K562 (cell line): ENCODE results near the gene EML6. TPM values are rescaled to one million over a fixed set of nuclear protein-coding genes. Genes with fewer than 3 reads are reported as not detected.
A peak's percentile ranks its signal among the peaks of the same experiment; 100 is the strongest.

Source experiments
- ASH1L ChIP-seq: fragments of 450-650 bp; IDR thresholded peaks from 2 replicates; pipeline ENCODE4 v1.6.1; 2018; ENCODE audit warnings: borderline replicate concordance, mild to moderate bottlenecking, low read depth; ENCODE audit not compliant: partially characterized antibody
- ATF1 ChIP-seq, 2 experiments: fragments of 450-650 bp in 1 of 2; IDR thresholded peaks; 2 replicates each; pipeline ENCODE4 v1.6.1; 2016; ENCODE audit warnings: missing compliant biosample characterization in 1 of 2, missing genetic modification characterization in 1 of 2
- DNMT1 ChIP-seq: fragments of 450-650 bp; IDR thresholded peaks from 2 replicates; pipeline ENCODE4 v1.6.1; 2016; ENCODE audit warnings: antibody characterized with exemption, mild to moderate bottlenecking
- EZH2 ChIP-seq: IDR thresholded peaks from 2 replicates; pipeline ENCODE4 v1.6.1; 2012; ENCODE audit warnings: low read depth, mild to moderate bottlenecking, inconsistent platforms, low read length, borderline replicate concordance
- FUS ChIP-seq: fragments of 200-400 bp; formaldehyde crosslinking; optimal IDR thresholded peaks from 2 replicates; pipeline ENCODE3; 2017; ENCODE audit warnings: low read depth, low read length
- HIVEP1 ChIP-seq: fragments of 250-450 bp; sonication (Bioruptor Pico); IDR thresholded peaks from 2 replicates; pipeline ENCODE4 v1.4.0; 2020; ENCODE audit warnings: mild to moderate bottlenecking
- NEUROD1 ChIP-seq: fragments of 150-350 bp; IDR thresholded peaks from 2 replicates; pipeline ENCODE4 v1.6.1; 2014; ENCODE audit warnings: borderline replicate concordance, low read length, low read depth; ENCODE audit not compliant: partially characterized antibody
- NFRKB ChIP-seq: fragments of 450-650 bp; IDR thresholded peaks from 2 replicates; pipeline ENCODE4 v1.6.1; 2016; ENCODE audit warnings: low read depth
- NR1H2 ChIP-seq: sonication (generic); formaldehyde crosslinking; IDR thresholded peaks from 2 replicates; pipeline ENCODE4 v1.4.0; 2020; ENCODE audit warnings: mild to moderate bottlenecking, missing genetic modification reagents
- NR3C1 ChIP-seq: sonication (generic); formaldehyde crosslinking; IDR thresholded peaks from 2 replicates; pipeline ENCODE4 v1.8.1; 2022; ENCODE audit warnings: missing genetic modification reagents
- NR4A1 ChIP-seq, 2 experiments: fragments of 250-450 bp in 1 of 2; fragments of 450-650 bp in 1 of 2; sonication (Bioruptor Pico) in 1 of 2; IDR thresholded peaks; 2 replicates each; pipeline versions ENCODE4 v1.4.0 to v1.6.1; 2016 to 2020; ENCODE audit warnings: mild to moderate bottlenecking in 2 of 2, missing compliant biosample characterization in 1 of 2, missing genetic modification characterization in 1 of 2, moderate library complexity in 1 of 2
- PML ChIP-seq: IDR thresholded peaks from 2 replicates; pipeline ENCODE4 v1.6.1; 2012; ENCODE audit warnings: low read length, inconsistent platforms
- RBM15 ChIP-seq: fragments of 200-400 bp; formaldehyde crosslinking; IDR thresholded peaks from 2 replicates; pipeline ENCODE4 v1.6.1; 2018; ENCODE audit warnings: mild to moderate bottlenecking, low read length, moderate library complexity; ENCODE audit not compliant: insufficient read depth
- SRF ChIP-seq, 2 experiments: fragments of 250-450, 450-650 bp in 1 of 2; sonication (Bioruptor Pico) in 1 of 2; sonication (generic) in 1 of 2; formaldehyde crosslinking; IDR thresholded peaks; 2 replicates each; pipeline versions ENCODE4 v1.5.0 to v1.5.1; 2020 to 2022; ENCODE audit warnings: mild to moderate bottlenecking in 1 of 2, missing genetic modification reagents in 1 of 2
- TAF1 ChIP-seq: IDR thresholded peaks from 2 replicates; pipeline ENCODE4 v1.6.1; 2011; ENCODE audit warnings: mild to moderate bottlenecking, low read length, moderate library complexity; ENCODE audit not compliant: insufficient read depth, control insufficient read depth, severe bottlenecking; ENCODE audit errors: extremely low read depth
- TCFL5 ChIP-seq: fragments of 250-450 bp; sonication (Bioruptor Pico); conservative IDR thresholded peaks from 2 replicates; pipeline ENCODE4 v1.6.1; 2021; ENCODE audit warnings: mild to moderate bottlenecking, moderate library complexity, matching md5 sums
- XRCC5 ChIP-seq: fragments of 200-400 bp; formaldehyde crosslinking; IDR thresholded peaks from 2 replicates; pipeline ENCODE4 v1.6.1; 2017; ENCODE audit warnings: low read depth, mild to moderate bottlenecking, low read length
- polyA plus RNA-seq, 8 experiments: library from polyadenylated mRNA; depleted of rRNA in 4 of 8; stranded (reverse) in 5 of 8; unstranded in 3 of 8; fragments of >200 nt; fragmentation: Nextera tagmentation in 2 of 8; fragmentation: Illumina TruSeq in 1 of 8; extraction: Ambion mirVana in 2 of 8; extraction: Trizol in 1 of 8; gene quantifications; 2 replicates each; pipeline versions ENCODE4 v1.2.1 to v1.2.3, GENCODE V29; 2011 to 2014; ENCODE audit warnings: inconsistent platforms in 1 of 8, missing spikeins in 1 of 8
- total RNA-seq, 7 experiments: library from RNA; depleted of rRNA in 6 of 7; stranded (reverse); fragments of >200 nt in 6 of 7; fragmentation: Illumina TruSeq in 2 of 7; extraction: Trizol in 2 of 7; gene quantifications; 2 replicates each; pipeline versions ENCODE4 v1.2.1 to v1.2.3, GENCODE V29; 2011 to 2021; ENCODE audit warnings: low replicate concordance in 1 of 7
- TF ChIP-seq, protein P1 (sequence below): IDR thresholded peaks from 2 replicates; pipeline ENCODE4 v1.6.1; 2016; ENCODE audit warnings: missing genetic modification characterization, missing compliant biosample characterization
- TF ChIP-seq, protein P2 (sequence below): fragments of 450-650 bp; IDR thresholded peaks from 2 replicates; pipeline ENCODE4 v1.6.1; 2017; ENCODE audit warnings: antibody characterized with exemption, mild to moderate bottlenecking
- TF ChIP-seq, protein P3 (sequence below): fragments of 250-450 bp; sonication (Bioruptor Pico); IDR thresholded peaks from 2 replicates; pipeline ENCODE4 v1.8.0; 2022; ENCODE audit warnings: moderate library complexity, mild to moderate bottlenecking, inconsistent platforms

The EML6 gene
- total and polyA plus RNA-seq, 9 of the 15 experiments (the other 6 are each of a cell fraction or from before 2014, with no cell fraction given) = 0.07 to 0.56 (median 0.25) TPM

DNA sequence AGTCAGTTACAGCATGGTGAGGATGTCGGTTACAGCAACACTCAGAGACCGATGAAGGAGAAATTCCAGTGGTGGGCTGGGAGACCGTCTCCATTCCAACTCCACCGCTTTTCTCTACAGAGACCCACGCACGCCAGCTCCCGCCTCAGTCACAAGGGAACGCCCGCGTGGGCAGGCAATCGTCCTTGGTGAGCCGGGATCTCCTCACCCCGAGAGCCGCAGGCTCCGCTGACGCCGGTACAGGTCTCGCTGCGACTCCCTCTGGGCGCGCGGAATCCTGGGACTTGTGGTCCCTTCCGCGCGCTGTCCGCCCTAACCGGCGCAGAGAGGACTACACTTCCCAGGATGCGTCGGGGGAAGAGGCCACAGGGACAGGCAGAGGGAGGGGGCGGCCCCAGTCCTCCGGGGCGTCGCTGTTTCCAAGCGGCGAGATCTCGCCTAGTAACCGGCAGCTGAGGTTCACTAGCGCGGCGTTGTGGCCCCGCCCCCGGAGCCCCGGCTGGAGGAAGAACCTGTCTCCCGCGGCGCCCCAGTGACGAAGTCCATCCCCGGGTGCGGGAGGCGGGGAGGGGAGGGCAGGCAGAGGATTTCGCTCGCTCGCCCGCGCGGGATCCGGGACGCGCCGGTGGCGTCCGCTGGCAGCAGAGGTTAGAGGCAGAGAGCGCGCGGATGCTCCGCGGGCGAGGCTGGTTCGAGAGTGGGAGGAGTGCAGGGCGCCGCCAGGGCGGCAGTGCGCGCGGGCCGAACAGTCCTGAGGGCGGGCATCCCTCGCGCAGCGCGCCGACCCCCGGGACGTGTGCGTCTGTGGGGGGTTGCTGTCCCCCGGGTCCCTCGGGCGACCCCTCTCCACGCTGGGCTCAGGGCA, at the start of gene EML6 (continued):
- TF ChIP-seq RBM15 = no peak
- TF ChIP-seq NR3C1 (CRISPR knock-in tag) = no peak
- no peak for TF ChIP-seq ASH1L
- peak; percentile 24; the same call in 1 of the 2 replicates for TF ChIP-seq ATF1 (CRISPR knock-in tag; IDR thresholded peaks at IDR 0.05)
- peak; percentile 92 for TF ChIP-seq ATF1 (tag; IDR thresholded peaks at IDR 0.05)
- no peak for TF ChIP-seq NR4A1 (CRISPR knock-in tag; IDR thresholded peaks at IDR 0.05)
- no peak for TF ChIP-seq NR4A1 (tag; IDR thresholded peaks at IDR 0.05)
- no peak for TF ChIP-seq HIVEP1 (CRISPR knock-in tag)
- TF ChIP-seq NR1H2 (CRISPR knock-in tag) = no peak
- TF ChIP-seq EZH2 = no peak
- TF ChIP-seq TAF1 = peak; percentile 25
- TF ChIP-seq PML = no peak
- TF ChIP-seq NFRKB = no peak
- TF ChIP-seq, protein P1, sequence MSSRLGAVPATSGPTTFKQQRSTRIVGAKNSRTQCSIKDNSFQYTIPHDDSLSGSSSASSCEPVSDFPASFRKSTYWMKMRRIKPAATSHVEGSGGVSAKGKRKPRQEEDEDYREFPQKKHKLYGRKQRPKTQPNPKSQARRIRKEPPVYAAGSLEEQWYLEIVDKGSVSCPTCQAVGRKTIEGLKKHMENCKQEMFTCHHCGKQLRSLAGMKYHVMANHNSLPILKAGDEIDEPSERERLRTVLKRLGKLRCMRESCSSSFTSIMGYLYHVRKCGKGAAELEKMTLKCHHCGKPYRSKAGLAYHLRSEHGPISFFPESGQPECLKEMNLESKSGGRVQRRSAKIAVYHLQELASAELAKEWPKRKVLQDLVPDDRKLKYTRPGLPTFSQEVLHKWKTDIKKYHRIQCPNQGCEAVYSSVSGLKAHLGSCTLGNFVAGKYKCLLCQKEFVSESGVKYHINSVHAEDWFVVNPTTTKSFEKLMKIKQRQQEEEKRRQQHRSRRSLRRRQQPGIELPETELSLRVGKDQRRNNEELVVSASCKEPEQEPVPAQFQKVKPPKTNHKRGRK = no peak
- TF ChIP-seq TCFL5 = no peak
- TF ChIP-seq XRCC5 = 0 out of 2 replicates have a peak, but pooled peaks have one; percentile 41
- peak in 1 of 2 experiments; percentile 15; a peak in 2 of 4 replicates for TF ChIP-seq SRF (CRISPR knock-in tag; IDR thresholded peaks at IDR 0.05)
- TF ChIP-seq, protein P2, sequence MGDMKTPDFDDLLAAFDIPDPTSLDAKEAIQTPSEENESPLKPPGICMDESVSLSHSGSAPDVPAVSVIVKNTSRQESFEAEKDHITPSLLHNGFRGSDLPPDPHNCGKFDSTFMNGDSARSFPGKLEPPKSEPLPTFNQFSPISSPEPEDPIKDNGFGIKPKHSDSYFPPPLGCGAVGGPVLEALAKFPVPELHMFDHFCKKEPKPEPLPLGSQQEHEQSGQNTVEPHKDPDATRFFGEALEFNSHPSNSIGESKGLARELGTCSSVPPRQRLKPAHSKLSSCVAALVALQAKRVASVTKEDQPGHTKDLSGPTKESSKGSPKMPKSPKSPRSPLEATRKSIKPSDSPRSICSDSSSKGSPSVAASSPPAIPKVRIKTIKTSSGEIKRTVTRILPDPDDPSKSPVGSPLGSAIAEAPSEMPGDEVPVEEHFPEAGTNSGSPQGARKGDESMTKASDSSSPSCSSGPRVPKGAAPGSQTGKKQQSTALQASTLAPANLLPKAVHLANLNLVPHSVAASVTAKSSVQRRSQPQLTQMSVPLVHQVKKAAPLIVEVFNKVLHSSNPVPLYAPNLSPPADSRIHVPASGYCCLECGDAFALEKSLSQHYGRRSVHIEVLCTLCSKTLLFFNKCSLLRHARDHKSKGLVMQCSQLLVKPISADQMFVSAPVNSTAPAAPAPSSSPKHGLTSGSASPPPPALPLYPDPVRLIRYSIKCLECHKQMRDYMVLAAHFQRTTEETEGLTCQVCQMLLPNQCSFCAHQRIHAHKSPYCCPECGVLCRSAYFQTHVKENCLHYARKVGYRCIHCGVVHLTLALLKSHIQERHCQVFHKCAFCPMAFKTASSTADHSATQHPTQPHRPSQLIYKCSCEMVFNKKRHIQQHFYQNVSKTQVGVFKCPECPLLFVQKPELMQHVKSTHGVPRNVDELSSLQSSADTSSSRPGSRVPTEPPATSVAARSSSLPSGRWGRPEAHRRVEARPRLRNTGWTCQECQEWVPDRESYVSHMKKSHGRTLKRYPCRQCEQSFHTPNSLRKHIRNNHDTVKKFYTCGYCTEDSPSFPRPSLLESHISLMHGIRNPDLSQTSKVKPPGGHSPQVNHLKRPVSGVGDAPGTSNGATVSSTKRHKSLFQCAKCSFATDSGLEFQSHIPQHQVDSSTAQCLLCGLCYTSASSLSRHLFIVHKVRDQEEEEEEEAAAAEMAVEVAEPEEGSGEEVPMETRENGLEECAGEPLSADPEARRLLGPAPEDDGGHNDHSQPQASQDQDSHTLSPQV = no peak; the same call in 1 of the 2 replicates
- no peak for TF ChIP-seq FUS
- TF ChIP-seq, protein P3, sequence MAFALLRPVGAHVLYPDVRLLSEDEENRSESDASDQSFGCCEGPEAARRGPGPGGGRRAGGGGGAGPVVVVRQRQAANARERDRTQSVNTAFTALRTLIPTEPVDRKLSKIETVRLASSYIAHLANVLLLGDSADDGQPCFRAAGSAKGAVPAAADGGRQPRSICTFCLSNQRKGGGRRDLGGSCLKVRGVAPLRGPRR (CRISPR knock-in tag) = no peak
- no peak for TF ChIP-seq NEUROD1
- no peak for TF ChIP-seq DNMT1
